Endometrial microvascular endothelial cells (primary cell): ENCODE results near the gene KDELR1. TPM values are rescaled to one million over a fixed set of nuclear protein-coding genes. Genes with fewer than 3 reads are reported as not detected.
"Not testable (repeated sequence)": the region's sequence is repeated elsewhere in the genome, so short reads cannot be mapped to it uniquely, and the experiment has no call there.

Experiments used
- in situ Hi-C: cut with HindIII; loops from 2 replicates; pipeline ENCODE4 v1.10.0; 2017; ENCODE audit warnings: low sequenced_read_pairs, low pct_unique_long_range_greater_than_20kb; ENCODE audit errors: inconsistent ontology term
- total RNA-seq: library from RNA; depleted of rRNA; stranded (reverse); fragments of >200 nt; gene quantifications from one replicate; pipeline ENCODE4 v1.2.3, GENCODE V29; 2015; ENCODE audit errors: inconsistent ontology term

KDELR1 gene
- total RNA-seq, 1 donor from 2014 or later, result 151 TPM

DNA sequence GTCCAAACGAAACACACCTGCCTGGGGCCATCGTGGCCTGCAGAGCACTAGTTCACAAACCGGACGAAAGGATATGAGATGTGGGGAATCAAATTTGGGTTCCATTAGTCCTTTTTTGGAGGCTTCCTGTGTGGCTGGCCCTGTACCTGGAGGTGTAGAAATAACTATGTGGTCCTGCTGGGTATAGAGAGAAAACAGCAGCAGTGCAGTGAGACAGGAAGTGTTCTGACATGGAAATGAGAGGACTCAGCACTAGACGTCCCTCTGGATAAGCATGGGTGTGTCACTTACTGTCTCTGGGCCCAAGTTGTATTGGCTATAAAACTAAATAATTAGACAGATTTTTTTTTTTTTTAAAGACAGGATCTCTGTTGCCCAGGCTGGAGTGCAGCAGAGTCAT lies 12.3 kb downstream of the KDELR1 start:
- in situ Hi-C loops, result no loop called here

GRCh38 chr19:48378194-48378570 lies 13.2 kb downstream of the KDELR1 start:
- in situ Hi-C loops, result no loop called here

GRCh38 chr19:48373567-48373966 lies 17.8 kb downstream of the KDELR1 start:
- in situ Hi-C loops, result no loop called here

GRCh38 chr19:48372904-48373303 lies 18.4 kb downstream of the KDELR1 start:
- in situ Hi-C loops, result no loop called here

- in situ Hi-C loops, result not testable (repeated sequence)
Observed at GRCh38 chr19:48371771-48372170, 19.6 kb downstream of the KDELR1 start.

GRCh38 chr19:48371367-48371766 lies 20.0 kb downstream of the KDELR1 start:
- in situ Hi-C loops, result no loop called here

- in situ Hi-C loops, result no loop called here
Observed at GRCh38 chr19:48370955-48371354, 20.4 kb downstream of the KDELR1 start.

GRCh38 chr19:48368936-48369335 lies 22.4 kb downstream of the KDELR1 start:
- in situ Hi-C loops, result no loop called here

GRCh38 chr19:48367855-48368254 lies 23.5 kb downstream of the KDELR1 start:
- in situ Hi-C loops, result no loop called here

- in situ Hi-C loops, result no loop called here
Observed at GRCh38 chr19:48365602-48366001, 25.7 kb downstream of the KDELR1 start.

DNA sequence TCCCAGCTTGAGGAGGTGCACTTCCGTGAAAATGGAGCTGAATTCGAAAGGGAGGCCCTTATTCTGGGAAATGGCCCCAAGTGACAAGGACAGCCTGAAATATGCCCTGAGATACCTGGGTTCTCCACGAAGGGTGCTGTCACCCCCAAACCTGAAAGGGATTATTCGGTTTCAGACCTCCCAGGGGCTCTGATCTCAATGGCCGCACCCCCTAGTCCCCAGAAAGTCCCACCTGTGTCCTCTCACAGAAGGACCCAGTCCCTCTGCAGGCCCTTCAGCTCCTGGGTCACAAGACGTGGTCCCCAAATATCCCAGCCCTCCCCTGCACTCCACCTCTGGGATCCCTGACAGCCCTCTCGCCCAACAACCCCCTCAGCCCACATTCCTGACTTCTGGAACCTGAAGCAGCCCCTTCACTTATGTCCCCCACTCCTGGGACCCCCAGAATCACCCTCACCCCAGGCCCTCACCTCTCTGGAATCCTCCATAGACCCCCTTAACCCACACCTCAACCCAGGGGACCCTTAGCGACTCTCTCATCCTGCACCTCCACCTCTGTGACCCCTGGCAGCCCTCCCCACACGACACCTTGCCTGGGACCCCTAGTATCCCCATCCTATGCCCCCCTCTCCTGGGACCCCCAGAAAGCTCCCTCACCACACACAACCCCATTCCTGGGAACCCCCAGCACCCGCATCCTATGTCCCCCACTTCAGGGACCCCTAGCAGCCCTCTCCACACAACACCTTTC lies 26.6 kb downstream of the KDELR1 start:
- in situ Hi-C loops, result no loop called here

DNA sequence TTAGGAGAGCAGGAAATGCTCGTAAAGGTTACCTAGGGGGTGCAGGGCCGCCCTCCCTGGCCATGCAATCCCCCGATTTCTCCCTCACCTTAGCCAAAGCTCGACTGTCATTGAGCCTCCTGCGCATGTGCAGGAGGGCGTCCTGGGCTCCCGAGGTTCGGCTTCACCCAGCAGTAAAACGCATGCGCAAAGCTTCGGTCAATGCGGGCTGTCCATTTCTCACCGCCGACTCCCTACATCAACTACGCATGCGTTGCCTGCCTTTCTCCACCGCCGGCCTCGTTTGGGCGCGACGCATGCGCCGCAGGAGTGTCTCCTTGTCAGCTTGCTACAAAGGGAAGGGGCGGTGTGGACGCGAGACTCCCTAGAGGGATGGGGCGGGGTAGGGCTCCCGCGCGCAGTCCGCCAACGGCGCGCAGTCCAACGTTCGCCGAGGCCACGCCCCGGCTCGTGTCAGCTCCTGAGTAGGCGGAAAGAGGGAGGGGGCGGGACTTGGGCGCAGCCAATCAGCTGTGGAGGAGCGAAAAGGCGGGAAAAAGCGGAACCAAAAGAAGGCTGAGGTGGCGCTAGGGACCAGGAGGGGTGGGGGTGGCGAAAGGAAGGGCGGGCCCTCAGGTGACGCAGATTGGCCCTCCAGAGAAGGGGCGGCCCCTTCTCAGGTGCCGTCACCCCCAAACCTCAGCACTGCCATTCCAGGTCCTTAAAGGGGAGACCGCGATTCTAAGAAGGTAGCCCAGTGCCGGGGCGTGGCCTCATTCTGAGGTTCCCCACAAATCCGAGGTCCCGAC lies 27.3 kb downstream of the KDELR1 start, which contains the start of the genes SYNGR4 and TMEM143:
Gene SYNGR4 (plus strand): TSS at position 558 of the 788 bp plus-strand sequence. CDS start 1,476 bp downstream, outside the sequence.
Gene TMEM143 (minus strand): TSS at position 131 of the 788 bp plus-strand sequence. CDS start 20 bp downstream, at position 111.
- in situ Hi-C loops, result no loop called here

DNA sequence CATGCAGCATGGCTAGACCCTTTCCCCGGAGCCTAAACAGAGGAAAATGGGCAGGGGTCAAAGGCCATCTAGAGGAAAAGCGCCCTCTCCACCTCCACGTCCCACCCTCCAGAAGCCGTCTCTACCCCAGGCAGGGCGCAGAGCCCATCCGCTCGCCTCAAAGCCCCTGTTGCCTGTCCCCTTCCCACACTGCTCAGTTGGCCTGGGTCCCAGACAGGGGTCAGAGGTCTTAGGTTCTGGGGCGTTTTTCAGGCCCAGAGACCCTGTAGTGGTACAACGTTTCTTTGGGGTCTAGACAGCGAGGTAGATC lies 27.9 kb downstream of the KDELR1 start:
- in situ Hi-C loops, result no loop called here

DNA sequence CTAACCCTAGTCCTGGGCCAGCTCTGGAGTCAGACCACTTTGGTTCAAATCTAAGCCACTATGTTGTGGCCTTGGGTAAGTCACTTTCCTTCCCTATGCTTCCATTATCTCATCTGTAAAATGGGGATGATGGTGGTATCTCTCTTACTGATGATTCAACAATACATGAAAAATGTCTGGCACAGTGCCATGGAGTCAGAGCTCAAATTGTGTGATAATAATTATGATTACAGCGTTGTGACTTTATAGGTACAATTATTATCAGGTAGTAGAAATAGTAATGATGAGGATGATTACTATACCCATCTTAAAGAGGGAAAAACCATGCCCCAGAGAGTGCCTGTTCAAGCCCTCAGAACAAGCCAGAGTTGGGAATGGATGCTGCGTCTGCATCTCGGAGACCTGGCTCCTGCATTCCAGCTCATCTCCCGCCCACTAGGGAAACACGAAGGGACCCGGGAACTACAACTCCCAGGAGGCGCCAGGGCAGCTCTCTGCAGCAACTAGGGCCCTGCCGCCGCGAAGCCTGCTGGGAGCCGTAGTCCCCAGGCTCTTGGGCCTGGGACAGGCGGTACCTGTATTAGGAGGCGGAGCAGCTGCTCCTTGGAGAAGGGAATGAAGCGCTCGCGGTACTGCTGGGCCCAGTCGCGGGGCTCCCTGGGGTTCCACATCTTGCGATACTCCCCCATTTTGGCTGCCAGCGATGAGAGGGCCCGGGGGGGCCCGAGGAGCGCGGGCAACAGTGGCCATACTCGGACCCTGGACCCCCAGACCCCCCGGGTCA lies 28.4 kb downstream of the KDELR1 start:
- in situ Hi-C loops, result no loop called here

DNA sequence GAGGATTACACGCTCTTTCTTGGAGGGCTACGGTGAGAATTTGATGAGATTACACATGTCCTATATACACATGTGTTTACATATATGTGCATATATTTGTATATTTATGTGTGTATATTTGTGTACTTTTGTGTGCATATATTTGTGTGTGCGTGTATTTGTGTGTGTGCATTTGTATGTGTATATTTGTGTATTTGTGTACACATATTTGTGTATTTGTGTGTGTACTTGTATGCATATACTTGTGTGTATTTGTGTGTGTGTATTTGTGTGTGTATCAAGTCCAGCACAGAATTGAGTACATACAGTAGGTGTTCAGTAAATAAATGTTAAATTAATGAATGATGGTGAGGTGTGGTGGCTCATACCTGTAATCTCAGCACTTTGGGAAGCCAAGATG lies 29.4 kb downstream of the KDELR1 start:
- in situ Hi-C loops, result no loop called here

GRCh38 chr19:48359123-48359522 lies 32.2 kb downstream of the KDELR1 start:
- in situ Hi-C loops, result no loop called here

- in situ Hi-C loops, result no loop called here
Observed at GRCh38 chr19:48355365-48355954, 35.9 kb downstream of the KDELR1 start.

GRCh38 chr19:48354332-48354992 lies 36.9 kb downstream of the KDELR1 start:
- in situ Hi-C loops, result no loop called here

DNA sequence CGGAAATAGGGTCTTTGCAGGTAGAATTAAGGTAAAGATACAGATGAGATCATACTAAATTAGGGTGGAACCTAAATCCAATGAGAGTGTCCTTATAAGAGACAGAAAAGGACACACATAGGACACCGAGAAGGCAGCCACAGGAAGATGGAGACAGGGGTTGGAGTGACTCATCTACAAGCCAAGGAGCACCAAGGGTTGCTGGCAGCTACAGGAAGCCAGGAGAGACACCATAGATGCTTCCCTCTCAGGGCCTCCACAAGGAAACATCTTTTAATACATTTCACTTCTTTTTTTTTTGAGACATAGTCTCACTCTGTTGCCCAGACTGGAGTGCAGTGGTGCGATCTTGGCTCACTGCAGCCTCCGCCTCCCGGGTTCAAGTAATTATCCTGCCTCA lies 37.7 kb downstream of the KDELR1 start:
- in situ Hi-C loops, result no loop called here
